HUES64 (cell line): Measurements from ENCODE around the gene PRDM15.

Source experiments
- H3K27ac ChIP-seq: 2 replicates; pipeline ENCODE4 v1.7.0; 2013; ENCODE audit warnings: low read depth, low read length, inconsistent platforms
- H3K27me3 ChIP-seq: 2 replicates; pipeline ENCODE4 v1.6.1; 2013; ENCODE audit warnings: mild to moderate bottlenecking, low read length; ENCODE audit not compliant: insufficient read depth
- H3K36me3 ChIP-seq: 2 replicates; pipeline ENCODE4 v1.6.1; 2013; ENCODE audit warnings: mild to moderate bottlenecking, low read length; ENCODE audit not compliant: insufficient read depth
- H3K4me1 ChIP-seq: 2 replicates; pipeline ENCODE4 v1.6.1; 2013; ENCODE audit warnings: mild to moderate bottlenecking, low read length, moderate library complexity; ENCODE audit not compliant: insufficient read depth
- H3K4me3 ChIP-seq: 2 replicates; pipeline ENCODE4 v1.5.1; 2013; ENCODE audit warnings: mild to moderate bottlenecking, low read length, moderate library complexity
- H3K9ac ChIP-seq: 2 replicates; pipeline ENCODE4 v1.6.1; 2013; ENCODE audit warnings: mild to moderate bottlenecking, low read depth, low read length
- H3K9me3 ChIP-seq: 2 replicates; pipeline ENCODE4 v1.6.1; 2013; ENCODE audit warnings: low read depth, low read length; ENCODE audit not compliant: insufficient read depth
- WGBS: fragments of 150-250, 120-280 bp; methylation state at CpG from one replicate; pipeline ENCODE4 v1.1.7; 2013; ENCODE audit warnings: missing lambda C conversion rate; 5-methylcytosine and 5-hydroxymethylcytosine counted together

PRDM15 gene

GRCh38 chr21:41863439-41863740 lies 15.8 kb downstream of the PRDM15 start:
- WGBS: 97% methylated on average over 4 of the region's 4 CpGs
- no peak overlapping the region for H3K4me3 ChIP-seq

GRCh38 chr21:41861987-41862386 lies 17.2 kb downstream of the PRDM15 start:
- 83% methylated on average over 17 of the region's 17 CpGs for WGBS
- no peak overlapping the region for H3K4me3 ChIP-seq

More at GRCh38 chr21:41863439-41863740, 15.8 kb downstream of the PRDM15 start:
- no peak overlapping the region for H3K9ac ChIP-seq
- no peak overlapping the region for H3K27ac ChIP-seq
- H3K9me3 ChIP-seq: no peaks in the 10 kb centered on the region
- H3K27me3 ChIP-seq: no peaks in the 10 kb centered on the region
- peaks cover 4% of the 10 kb centered on the region; the same call in 1 of the 2 replicates for H3K4me1 ChIP-seq
- peaks cover 9% of the 10 kb centered on the region; the same call in 1 of the 2 replicates for H3K36me3 ChIP-seq

GRCh38 chr21:41861255-41861654 lies 17.9 kb downstream of the PRDM15 start:
- Histone ChIP-seq H3K9ac (no peak overlapping the region), H3K4me1 (peaks cover 4% of the 10 kb centered on the region; the same call in 1 of the 2 replicates), H3K9me3 (no peaks in the 10 kb centered on the region), H3K4me3 (no peak overlapping the region), H3K27ac (no peak overlapping the region), H3K27me3 (no peaks in the 10 kb centered on the region), H3K36me3 (peaks cover 27% of the 10 kb centered on the region)
- 95% methylated on average over 4 of the region's 4 CpGs for WGBS

More at GRCh38 chr21:41861987-41862386, 17.2 kb downstream of the PRDM15 start:
- peaks cover 19% of the 10 kb centered on the region for H3K36me3 ChIP-seq
- H3K9me3 ChIP-seq: no peaks in the 10 kb centered on the region
- H3K27me3 ChIP-seq: no peaks in the 10 kb centered on the region
- no peak overlapping the region for H3K27ac ChIP-seq
- H3K4me1 ChIP-seq: peaks cover 4% of the 10 kb centered on the region; the same call in 1 of the 2 replicates
- H3K9ac ChIP-seq: no peak overlapping the region

GRCh38 chr21:41859297-41859980 lies 19.7 kb downstream of the PRDM15 start:
- no peak overlapping the region for H3K4me3 ChIP-seq
- H3K9me3 ChIP-seq: no peaks in the 10 kb centered on the region
- WGBS: 95% methylated on average over 23 of the region's 23 CpGs
- peaks cover 38% of the 10 kb centered on the region for H3K36me3 ChIP-seq
- no peaks in the 10 kb centered on the region for H3K27me3 ChIP-seq
- H3K9ac ChIP-seq: no peak overlapping the region
- H3K4me1 ChIP-seq: peaks cover 4% of the 10 kb centered on the region; the same call in 1 of the 2 replicates
- no peak overlapping the region for H3K27ac ChIP-seq

GRCh38 chr21:41858466-41859296 lies 20.5 kb downstream of the PRDM15 start:
- H3K27ac ChIP-seq: no peak overlapping the region
- H3K36me3 ChIP-seq: peaks cover 44% of the 10 kb centered on the region
- H3K9ac ChIP-seq: no peak overlapping the region
- H3K4me1 ChIP-seq: peaks cover 4% of the 10 kb centered on the region; the same call in 1 of the 2 replicates
- H3K4me3 ChIP-seq: no peak overlapping the region
- H3K27me3 ChIP-seq: no peaks in the 10 kb centered on the region
- WGBS: 96% methylated on average over 27 of the region's 27 CpGs
- no peaks in the 10 kb centered on the region for H3K9me3 ChIP-seq

- Histone ChIP-seq H3K9me3 (no peaks in the 10 kb centered on the region), H3K4me1 (peaks cover 4% of the 10 kb centered on the region; the same call in 1 of the 2 replicates), H3K27ac (no peak overlapping the region), H3K9ac (no peak overlapping the region), H3K27me3 (no peaks in the 10 kb centered on the region), H3K36me3 (peaks cover 46% of the 10 kb centered on the region), H3K4me3 (no peak overlapping the region)
- WGBS: 93% methylated on average over 14 of the region's 14 CpGs
Observed at GRCh38 chr21:41857771-41858300, 21.3 kb downstream of the PRDM15 start.

- peaks cover 56% of the 10 kb centered on the region for H3K36me3 ChIP-seq
- H3K9me3 ChIP-seq: no peaks in the 10 kb centered on the region
- no peak overlapping the region for H3K4me3 ChIP-seq
- 0 out of 2 replicates have a peak, but pooled peaks cover under 1% of the 10 kb centered on the region for H3K4me1 ChIP-seq
- H3K27ac ChIP-seq: no peak overlapping the region
- H3K27me3 ChIP-seq: no peaks in the 10 kb centered on the region
- no peak overlapping the region for H3K9ac ChIP-seq
- WGBS: 95% methylated on average over 10 of the region's 10 CpGs
Observed at GRCh38 chr21:41856572-41856971, 22.6 kb downstream of the PRDM15 start.

- H3K9ac ChIP-seq: no peak overlapping the region
- H3K36me3 ChIP-seq: peaks cover 54% of the 10 kb centered on the region
- H3K9me3 ChIP-seq: no peaks in the 10 kb centered on the region
- no peaks in the 10 kb centered on the region for H3K27me3 ChIP-seq
- no peak overlapping the region for H3K27ac ChIP-seq
- H3K4me3 ChIP-seq: no peak overlapping the region
- WGBS: 96% methylated on average over 31 of the region's 31 CpGs
- H3K4me1 ChIP-seq: no peaks in the 10 kb centered on the region
Observed at GRCh38 chr21:41854426-41854995, 24.6 kb downstream of the PRDM15 start.

- Histone ChIP-seq H3K4me1 (no peaks in the 10 kb centered on the region), H3K27me3 (no peaks in the 10 kb centered on the region), H3K9ac (no peak overlapping the region), H3K9me3 (no peaks in the 10 kb centered on the region), H3K4me3 (no peak overlapping the region), H3K36me3 (peaks cover 46% of the 10 kb centered on the region), H3K27ac (no peak overlapping the region)
- 92% methylated on average over 9 of the region's 9 CpGs for WGBS
Observed at GRCh38 chr21:41852929-41853320, 26.2 kb downstream of the PRDM15 start.

GRCh38 chr21:41852151-41852928 lies 26.8 kb downstream of the PRDM15 start:
- H3K9ac ChIP-seq: no peak overlapping the region
- no peaks in the 10 kb centered on the region for H3K4me1 ChIP-seq
- no peak overlapping the region for H3K4me3 ChIP-seq
- WGBS: 91% methylated on average over 21 of the region's 21 CpGs
- H3K36me3 ChIP-seq: peaks cover 40% of the 10 kb centered on the region
- no peaks in the 10 kb centered on the region for H3K27me3 ChIP-seq
- H3K9me3 ChIP-seq: no peaks in the 10 kb centered on the region
- H3K27ac ChIP-seq: no peak overlapping the region
